ENCODE data around the gene CFAP92. TPM values are rescaled to one million over a fixed set of nuclear protein-coding genes. Genes with fewer than 3 reads are reported as not detected.

The CFAP92 gene
- total RNA-seq, 1 donor from 2014 or later: 0.51 TPM

DNA sequence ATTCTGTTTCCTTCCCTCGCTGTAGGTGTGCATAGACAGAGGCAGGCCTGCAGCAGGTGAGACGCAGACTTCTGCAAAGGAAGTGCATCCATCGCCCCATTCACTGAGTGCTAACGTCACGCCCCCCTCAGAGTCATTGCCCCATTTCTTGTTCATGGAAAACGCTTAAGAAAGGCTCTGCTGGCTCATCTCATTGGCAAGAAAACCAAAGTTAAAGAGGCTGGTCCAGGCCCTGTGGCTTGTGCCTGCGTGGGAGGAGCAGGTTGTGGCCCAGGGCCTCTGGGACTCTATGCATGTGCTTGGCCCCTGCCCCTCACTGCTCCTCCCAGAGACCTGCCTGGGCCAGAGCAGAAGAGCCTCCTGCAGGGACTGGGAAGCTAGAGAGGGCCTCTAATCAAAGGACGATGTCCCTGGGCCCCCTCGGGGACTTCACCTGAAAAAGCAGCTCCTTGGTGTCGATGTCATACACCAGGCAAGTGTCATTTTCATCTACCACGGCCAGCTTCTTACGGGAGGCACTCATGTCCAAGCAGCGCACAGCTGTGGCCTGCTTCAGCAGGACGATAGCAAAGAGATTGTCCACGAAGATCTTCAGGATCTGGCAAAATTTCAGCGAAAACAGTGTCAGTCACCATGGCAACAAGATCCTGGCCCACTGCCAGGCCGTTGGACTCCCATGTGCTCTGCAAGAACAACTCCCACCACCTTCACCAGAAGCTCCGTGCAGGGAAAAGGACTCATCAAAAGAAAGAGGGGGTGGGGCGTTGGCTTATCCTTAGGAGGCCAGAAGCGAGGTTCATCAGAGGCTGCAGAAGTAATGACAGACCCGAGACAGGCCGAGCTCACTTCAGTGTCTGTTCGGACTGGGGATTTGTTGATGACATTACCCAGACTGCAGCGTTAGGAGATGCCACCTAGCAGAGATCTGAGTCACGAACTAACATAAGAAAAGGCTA lies 128.7 kb downstream of the CFAP92 start:
- DNase-seq (ENCODE audit: low read depth in 2 of 2): peak in 1 of 2 donors; percentile 14

GRCh38 chr3:128864351-128864811 lies 129.5 kb downstream of the CFAP92 start:
- no peak for DNase-seq (ENCODE audit: low read depth in 2 of 2)

DNA sequence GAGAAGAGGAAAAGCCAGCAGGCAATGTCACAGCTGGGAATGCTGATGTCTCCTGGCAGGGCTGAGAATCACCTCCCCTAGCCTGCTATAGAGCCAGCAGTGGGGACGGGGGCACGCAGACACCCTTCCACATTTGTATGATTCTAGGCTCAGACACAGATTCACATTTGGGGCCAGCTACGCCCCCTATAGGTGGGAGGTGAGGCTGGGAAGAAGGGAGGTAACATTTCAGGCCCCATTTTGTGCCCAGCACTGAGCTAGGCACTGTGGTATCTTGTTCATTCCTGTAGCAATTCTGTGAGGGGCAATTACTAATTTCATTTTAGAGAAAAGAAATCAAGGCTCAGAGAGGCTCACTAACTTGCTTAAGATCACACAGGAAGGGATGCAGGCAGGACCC lies 130.3 kb downstream of the CFAP92 start:
- DNase-seq (ENCODE audit: low read depth in 2 of 2): no peak

DNA sequence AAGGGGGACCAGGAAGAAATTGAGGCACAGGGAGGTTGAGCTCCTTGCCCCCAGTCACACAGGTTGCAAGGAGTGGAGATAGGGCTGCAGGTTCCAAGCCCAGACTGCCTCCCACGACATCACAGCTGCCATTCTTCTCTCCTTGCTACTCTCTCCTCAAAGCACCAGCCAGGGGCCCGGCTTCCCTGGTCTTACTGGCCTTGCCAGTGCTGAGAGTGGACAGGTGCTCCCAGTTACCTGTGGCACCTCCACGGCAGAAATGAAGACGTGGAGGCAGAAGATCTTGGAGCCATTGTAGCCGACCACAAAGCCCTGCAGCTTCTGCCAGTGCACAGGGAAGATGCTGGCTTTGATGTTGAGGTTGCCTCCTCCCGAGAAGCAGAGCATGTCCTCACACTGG lies 132.4 kb downstream of the CFAP92 start:
- no peak for DNase-seq (ENCODE audit: low read depth in 2 of 2)

Other genes starting within 250 kb of the CFAP92 start
- gene ACAD9, start 114.5 kb downstream of the CFAP92 start, total RNA-seq: 32.2 and 32.7 TPM in 2 replicates
- gene EFCC1, start 7.2 kb upstream of the CFAP92 start, total RNA-seq: 2.7 and 9.0 TPM in 2 replicates
- gene GP9, start 66.7 kb upstream of the CFAP92 start, total RNA-seq: not detected in 2 replicates
- gene RAB43, start 127.7 kb upstream of the CFAP92 start, total RNA-seq: 55.6 and 95.2 TPM in 2 replicates
- 40.8 and 60.1 TPM in 2 replicates for gene ISY1, start 167.0 kb upstream of the CFAP92 start, total RNA-seq
- gene CNBP, start 189.8 kb upstream of the CFAP92 start, total RNA-seq: 238 and 273 TPM in 2 replicates

Measured in dermis microvascular lymphatic vessel endothelial cell (primary cell).